GM18519 (cell line): ENCODE results near the gene MCHR1.
"Not testable (repeated sequence)": the region's sequence is repeated elsewhere in the genome, so short reads cannot be mapped to it uniquely, and the experiment has no call there.

Source experiments
- ATAC-seq: cut with Tn5 transposase; IDR thresholded peaks from one replicate; pipeline ENCODE4 v1.9.1; 2021; ENCODE audit warnings: mild to moderate bottlenecking, moderate library complexity; ENCODE audit not compliant: unreplicated experiment, low FRiP score

The MCHR1 gene

DNA sequence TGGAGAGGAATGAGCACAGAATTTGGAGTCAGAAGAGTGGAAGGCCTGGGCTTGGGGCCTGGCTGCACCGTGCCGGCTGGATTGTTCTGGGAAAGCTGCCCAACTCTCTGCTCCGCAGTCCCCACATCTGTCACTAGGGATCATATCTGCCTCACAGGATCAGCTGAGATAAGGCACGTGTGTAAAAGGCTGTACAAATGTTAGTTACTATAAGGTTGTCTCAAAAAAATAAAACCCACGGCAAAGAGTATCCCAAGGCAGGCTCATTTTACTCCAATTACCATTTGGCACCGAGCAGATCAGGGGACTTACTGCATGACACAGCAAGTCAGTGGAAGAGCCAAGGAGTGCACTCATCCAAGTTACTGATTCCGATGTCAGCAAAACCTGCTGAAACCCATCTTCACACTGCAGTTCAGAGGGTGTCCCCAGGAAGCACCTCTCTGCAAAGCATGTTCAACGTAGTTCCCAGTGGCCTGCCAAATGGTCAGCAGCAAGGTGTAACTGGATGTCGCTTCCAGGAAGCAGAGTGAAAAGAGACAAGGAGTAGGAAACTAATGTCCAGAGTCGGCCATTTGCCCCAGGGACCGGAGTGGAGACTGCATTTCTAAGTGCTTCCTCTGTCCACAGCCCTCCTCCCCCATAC, 24.6 kb upstream of the MCHR1 start:
- ATAC-seq, result no peak

DNA sequence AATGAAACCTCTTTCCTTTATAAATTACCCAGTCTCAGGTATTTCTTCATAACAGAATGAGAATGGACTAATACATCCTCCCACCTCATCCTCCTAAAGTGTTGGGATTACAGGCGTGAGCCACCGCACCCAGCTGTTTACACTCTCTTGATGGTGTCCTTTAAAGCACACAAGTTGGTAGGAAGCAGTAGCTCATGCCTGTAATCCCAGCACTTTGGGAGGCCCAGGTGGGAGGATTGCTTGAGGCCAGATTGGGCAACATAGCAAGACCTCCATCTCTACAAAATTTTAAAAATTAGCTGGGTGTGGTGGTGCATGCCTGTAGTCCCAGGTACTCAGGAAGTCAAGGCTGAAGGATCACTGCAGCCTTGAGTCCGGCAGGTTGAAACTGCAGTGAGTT, 23.3 kb upstream of the MCHR1 start:
- ATAC-seq, result not testable (repeated sequence)

DNA sequence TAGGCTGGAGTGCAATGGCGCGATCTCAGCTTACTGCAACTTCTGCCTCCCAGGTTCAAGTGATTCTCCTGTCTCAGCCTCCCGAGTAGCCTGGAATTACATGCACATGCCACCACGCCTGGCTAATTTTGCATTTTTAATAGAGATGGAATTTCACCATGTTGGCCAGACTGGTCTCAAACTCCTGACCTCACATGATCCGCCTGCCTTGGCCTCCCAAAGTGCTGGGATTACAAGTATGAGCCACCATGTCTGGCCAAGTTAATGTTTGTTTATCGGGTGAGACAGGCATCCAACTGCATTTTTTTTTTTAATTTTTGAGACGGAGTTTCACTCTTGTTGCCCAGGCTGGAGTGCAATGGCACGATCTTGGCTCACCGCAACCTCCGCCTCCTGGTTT, 22.6 kb upstream of the MCHR1 start:
- not testable (repeated sequence) for ATAC-seq

DNA sequence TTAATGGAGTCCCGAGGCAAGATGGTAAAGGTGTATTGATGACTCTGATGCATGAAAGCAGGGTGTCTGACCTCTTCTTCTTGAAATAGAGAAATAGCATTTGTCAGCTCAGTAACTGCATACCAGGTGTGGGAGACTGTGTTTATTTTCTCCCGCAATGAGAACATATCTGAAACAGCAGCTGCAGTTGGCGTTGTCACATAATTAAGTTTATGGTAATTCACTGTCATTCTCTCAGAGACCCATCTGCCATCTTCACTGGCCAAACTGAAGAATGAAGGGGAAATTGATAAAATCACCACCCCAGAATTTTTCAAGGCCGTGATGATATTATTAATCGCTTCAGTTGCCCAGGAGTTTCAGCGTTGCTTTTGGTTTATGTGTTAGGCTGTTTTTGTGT, 20.1 kb upstream of the MCHR1 start:
- no peak for ATAC-seq

DNA sequence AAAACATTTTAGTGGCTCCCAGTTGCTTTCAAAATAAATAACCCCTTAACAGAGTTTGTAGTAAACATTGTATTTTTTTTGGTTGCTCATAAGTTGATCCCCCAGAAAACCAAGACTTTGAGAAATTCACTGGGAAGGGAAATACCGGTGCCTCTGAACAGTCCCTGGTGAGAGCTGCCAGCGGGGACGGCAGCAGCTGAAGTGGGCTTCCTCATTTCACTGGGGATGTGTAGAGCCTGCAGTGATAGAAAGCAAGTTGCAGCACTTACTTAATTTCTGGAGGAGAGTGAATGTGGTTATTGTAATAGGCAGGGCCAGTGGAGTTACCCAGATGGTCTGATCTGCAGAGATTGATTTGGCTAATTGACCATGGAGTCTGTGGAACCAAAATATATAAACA, 18.6 kb upstream of the MCHR1 start:
- no peak for ATAC-seq

DNA sequence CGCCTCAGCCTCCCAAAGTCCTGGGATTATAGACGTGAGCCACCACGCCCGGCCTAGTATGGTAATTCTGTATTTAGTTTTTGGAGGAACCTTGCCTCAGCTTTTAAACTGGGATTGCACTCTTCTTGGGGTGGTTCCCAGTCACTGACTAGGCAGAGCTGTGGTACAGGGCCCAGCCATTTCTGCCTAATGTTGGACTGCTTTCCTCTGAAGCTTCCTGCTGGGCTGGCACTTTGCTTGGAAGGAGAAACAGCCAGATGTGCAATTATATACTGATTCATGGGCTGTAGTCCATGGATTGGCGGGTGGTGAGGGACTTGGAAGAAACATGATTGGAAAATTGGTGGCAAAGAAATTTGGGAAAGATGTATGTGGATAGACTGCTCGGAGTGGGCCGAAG, 17.6 kb upstream of the MCHR1 start:
- ATAC-seq, result no peak

DNA sequence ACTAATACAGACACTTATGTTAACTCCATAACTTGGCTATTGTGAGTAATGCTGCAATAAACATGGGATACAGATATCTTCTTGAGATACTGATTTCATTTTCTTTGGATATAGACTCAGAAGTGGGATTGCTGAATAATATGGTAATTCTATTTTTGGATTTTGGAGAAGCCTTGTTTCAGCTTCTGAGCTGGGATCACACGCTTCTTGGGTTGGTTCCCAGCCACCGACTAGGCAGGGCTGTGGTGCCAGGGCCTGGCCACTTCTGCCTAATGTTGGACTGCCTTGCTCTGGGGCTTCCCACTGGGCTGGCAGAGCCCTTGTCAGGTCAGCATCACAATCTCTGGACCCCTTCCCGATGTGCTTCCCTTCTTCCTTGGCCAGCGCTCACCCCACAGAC, 14.0 kb upstream of the MCHR1 start:
- ATAC-seq, result no peak

DNA sequence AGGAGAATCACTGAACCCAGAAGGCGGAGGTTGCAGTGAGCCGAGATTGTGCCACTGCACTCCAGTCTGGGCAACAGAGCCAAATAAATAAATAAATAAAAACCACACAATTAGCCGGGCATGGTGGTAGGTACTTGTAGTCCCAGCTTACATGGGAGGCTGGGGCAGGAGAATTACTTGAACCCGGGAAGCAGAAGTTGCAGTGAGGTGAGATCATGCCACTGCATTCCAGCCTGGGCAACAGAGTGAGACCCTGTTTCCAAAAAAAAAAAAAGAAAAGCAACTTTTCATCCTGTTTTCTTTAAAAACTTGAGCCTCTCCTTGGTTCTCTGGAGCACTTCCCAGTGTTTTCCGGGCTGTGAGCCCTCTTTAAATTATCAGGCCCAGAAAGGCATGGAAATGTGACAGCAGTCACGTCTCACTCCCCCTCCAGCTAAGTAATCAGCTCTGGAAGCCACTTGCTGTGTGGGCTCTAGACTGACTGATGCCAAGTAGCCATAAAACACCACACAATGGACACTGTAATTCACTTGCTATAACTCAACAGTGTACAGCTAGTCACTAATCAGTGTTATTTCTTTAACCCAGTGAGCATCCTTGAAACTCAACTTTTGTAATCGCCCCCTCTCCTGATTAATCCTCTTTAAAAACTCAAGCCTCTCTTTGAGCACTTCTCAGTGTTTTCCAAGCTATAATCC, 13.0 kb upstream of the MCHR1 start:
- ATAC-seq, result no peak

DNA sequence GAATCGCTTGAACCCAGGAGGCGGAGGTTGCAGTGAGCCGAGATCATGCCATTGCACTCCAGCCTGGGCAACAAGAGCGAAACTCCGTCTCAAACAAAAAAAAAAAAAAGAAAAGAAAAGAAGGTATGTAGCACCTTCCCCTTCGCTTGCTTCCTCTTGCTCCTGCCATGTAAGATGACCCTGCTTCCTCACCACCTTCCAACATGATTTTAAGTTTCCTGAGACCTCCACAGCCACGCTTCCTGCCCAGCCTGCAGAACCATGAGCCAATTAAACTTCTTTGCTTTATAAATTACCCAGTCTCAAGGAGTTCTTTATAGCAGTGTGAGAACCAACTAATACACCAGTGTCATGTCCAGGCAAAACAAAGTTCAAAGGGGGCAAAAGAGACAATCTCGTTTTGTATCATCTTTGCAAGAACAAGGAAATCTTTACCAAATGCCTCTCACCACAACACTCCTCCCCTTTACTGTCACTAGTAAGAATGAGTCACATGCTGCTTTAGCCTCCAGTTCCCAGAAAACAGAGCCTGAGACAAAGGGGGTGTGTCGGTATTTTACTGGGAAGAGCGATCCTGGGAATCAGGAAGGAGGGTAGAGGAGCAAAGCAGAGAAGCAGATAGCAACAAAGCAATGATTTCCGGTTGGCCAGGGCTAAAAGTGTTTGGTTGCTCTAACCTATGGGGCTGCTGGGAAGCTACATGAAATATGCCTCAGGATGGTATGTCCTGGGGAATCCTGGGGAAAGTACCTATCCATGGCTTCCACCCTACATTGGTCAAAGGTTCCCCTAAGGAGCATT, 10.5 kb upstream of the MCHR1 start:
- no peak for ATAC-seq

DNA sequence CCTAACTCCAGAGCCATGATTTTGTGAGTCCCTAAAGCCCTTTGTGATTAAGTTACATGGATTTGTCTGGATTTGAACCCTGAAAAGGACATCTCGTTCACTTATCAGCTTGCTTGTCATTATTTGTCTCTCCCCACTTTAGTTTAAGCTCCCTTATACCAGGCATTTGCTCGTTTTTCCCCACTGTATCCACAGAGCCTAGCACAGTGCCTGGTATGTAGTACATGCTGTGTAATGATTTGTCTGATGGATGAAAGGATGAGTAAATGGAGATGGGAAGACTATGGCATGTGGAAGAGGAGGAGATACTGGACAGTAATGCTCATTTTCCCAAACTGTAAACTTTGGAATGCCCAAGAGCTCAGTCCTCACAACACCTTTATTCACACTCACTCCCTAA, 9.2 kb upstream of the MCHR1 start:
- ATAC-seq, result no peak

DNA sequence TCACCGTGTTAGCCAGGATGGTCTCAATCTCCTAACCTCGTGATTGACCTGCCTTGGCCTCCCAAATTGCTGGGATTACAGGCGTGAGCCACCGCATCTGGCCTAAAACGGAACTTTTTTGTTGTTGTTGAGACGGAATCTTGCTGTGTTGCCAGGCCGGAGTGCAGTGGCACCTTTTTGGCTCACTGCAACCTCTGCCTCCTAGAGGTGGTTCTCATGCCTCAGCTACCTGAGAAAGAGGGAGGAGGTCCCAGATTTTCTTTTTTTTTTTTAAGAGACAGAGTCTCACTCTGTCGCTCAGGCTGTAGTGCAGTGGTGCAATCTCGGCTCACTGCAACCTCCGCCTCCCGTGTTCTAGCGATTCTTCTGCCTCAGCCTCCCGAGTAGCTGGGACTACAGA, 7.9 kb upstream of the MCHR1 start:
- ATAC-seq, result no peak

DNA sequence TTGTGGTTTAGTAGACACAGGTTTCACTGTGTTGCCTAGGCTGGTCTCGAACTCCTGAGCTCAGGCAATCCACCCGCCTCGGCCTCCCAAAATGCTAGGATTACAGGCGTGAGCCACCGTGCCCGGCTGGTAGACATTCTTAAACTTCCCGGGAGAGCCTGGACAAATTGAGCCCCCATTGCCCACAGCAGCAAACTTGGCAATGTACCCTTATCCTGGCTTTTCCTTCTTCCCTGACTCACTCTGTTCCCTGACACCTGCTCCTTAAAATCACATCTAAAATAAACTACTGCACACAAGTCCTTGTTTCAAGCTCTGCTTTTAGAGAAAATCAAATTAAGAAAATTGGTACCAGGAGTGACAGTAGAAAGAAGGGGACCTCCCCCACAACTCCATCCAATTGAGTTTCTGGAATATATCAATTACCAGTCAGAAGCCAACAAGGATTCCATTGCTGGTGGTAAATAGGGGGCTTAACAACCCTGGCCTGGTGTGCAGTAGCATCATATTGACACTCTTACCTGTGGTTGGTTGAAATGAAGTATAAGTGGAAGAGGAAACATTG, 7.4 kb upstream of the MCHR1 start:
- ATAC-seq, result no peak

DNA sequence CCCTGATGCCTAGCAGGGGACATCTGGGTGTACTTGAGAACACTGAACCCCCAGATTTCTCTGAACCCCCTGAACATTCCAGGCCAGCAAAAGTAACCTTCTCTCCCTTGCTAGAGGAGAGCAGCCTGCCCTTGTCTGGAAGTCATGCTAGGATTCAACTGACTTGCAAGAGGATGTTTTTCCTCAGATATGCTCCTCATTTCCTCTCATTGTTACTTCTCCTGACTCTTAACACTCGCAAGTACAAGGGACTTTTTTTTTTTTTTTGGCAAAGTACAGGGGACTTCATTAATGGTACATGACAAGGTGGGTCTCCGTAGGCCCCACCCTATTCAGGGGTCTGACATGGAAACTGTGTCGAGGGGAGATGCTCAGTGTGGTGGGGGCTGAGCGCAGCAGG, 6.3 kb upstream of the MCHR1 start:
- ATAC-seq, result no peak

DNA sequence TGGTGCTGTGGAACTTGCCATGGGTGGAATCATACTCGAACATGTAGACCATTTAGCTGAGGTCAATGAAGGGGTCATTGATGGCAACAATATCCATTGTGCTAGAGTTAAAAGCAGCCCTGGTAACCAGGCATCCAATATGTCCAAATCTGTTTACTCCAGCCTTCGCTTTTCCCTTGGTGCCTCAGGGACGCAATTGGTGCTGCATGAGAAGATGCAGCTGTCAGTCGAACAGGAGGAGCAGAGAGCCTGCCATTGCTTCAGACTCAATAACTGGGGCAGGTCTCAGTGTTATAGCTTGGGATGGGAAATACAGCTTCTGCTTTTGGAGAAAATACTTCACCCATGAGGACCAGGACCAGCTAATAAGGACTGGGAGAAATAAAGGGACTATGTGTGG, 5.0 kb upstream of the MCHR1 start:
- no peak for ATAC-seq

DNA sequence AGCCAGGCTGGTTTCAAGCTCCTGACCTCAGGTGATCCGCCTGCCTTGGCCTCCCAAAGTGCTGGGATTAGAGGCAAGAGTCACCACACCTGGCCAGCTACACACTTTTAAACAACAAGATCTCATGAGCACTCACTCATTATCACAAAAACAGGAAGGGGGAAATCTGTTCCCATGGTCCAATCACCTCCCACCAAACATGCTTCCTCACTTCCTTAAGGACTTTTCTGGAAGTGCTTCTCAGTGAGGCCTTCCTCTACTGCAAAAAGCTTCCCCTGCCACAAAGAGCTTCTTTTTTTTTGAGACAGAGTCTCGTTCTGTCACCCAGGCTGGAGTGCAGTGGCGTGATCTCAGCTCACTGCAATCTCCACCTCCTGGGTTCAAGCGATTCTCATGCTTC, 3.1 kb upstream of the MCHR1 start:
- ATAC-seq, result not testable (repeated sequence)

DNA sequence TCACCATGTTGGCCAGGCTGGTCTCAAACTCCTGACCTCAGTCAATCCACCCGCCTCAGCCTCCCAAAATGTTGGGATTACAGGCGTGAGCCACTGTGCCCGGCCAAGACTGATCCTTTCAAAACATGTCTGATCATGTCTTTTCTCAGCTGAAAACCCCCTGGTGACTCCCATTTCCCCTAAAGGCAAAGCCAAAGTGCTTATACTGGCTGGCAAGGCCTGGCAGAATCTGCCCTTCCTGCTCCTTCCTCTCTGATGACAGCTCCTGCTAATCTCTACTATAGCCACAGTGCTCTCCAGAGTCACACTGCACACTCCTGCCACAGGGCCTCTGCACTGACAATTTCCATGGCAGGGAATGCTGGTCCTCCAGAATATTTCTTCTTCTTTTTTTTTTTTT, 2.6 kb upstream of the MCHR1 start:
- no peak for ATAC-seq

DNA sequence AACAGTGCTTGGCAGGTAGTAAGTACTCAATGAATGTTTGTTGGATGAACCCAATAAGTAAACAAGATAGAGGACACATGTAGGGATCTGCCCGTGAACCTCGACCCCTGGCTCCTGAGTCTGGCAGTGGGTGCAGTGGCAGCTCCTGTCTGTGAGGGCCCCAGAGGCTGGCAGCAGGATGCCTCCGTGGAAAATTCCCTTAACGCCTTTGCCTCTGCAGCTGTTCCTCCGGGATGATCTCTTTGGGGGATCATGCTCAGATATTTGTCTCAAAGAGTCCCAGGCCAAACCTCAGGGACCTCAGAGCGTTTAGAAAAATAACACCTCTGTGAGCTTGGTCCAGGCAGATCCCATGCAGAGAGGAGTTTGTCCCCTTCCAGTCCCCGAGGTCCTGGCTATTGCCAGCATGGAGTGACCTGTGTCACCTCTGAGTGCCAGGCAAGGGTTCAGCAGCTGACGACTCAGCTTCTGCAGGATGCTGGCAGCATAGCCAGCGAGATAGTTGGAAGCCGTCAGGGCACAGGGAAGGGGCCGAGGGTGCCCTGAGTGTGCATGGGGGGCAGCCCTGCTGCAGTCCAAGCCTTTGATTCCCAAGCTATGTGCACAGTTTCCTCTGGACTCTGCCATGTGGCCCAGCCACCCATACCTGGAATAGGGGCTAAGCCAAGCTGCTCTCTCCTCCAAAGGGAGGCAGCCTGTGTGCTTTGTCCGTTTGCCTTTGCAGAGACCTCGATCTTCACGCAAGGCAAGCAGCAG, 613 bp upstream of the MCHR1 start:
- ATAC-seq, result no peak

DNA sequence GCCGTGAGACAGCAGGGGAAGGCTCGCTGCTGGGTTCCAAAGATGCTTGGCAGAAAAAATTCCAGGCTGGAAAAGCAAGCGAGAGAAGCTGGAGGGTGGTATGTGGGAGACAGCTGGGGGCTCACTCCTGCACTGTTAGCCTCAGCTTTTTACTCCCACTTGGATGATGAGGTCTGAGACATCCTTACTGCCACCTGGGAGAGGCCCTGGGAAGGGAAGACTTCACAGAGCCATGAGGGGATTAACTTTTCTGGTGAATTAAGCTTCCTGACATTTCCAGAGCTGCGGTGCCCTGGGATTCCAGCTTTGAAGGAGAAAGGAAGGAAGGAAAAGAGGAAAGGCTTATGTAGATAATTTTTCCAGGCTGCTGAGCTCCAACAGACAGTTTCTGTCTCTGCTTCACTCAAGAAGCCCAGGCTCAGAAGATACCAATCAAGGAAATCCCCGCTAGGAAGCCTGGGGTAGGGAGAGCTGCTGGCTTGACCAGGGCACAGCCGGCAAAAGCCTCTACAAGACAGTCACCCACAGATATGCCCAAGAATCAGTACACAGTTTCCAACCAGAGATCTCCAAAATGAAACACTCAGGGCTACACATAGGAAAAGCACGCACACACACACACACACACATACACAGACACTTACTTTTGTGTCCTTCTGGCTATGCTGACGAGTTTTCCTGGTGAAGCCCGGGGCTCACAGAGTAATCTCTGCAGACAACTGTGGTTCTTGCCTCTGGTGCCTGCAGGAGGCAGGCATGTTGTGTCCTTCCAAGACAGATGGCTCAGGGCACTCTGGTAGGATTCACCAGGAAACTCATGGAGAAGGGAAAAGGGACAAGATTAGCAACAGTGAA, 907 bp downstream of the MCHR1 start:
- ATAC-seq, result no peak

DNA sequence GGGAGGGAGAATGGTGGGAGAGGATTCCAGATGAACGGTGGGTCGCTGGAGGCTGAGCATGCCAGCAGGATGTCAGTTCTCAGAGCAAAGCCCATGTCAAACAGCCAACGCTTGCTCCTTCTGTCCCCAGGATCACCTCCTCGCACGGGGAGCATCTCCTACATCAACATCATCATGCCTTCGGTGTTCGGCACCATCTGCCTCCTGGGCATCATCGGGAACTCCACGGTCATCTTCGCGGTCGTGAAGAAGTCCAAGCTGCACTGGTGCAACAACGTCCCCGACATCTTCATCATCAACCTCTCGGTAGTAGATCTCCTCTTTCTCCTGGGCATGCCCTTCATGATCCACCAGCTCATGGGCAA, 1.5 kb downstream of the MCHR1 start:
- no peak for ATAC-seq

DNA sequence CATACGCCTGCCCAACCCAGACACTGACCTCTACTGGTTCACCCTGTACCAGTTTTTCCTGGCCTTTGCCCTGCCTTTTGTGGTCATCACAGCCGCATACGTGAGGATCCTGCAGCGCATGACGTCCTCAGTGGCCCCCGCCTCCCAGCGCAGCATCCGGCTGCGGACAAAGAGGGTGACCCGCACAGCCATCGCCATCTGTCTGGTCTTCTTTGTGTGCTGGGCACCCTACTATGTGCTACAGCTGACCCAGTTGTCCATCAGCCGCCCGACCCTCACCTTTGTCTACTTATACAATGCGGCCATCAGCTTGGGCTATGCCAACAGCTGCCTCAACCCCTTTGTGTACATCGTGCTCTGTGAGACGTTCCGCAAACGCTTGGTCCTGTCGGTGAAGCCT, 2.2 kb downstream of the MCHR1 start:
- ATAC-seq, result no peak
